Activated B cell treated with CpG ODN at 0.5 μM for 24 hours (primary cell): ENCODE data around the gene ZSWIM9. TPM values are rescaled to one million over a fixed set of nuclear protein-coding genes. Genes with fewer than 3 reads are reported as not detected.

Experiments
- ATAC-seq: fragments of 200-7000 bp; cut with Tn5 transposase; one replicate; pipeline ENCODE4 v1.10.0; 2021; ENCODE audit warnings: low read depth, mild to moderate bottlenecking, moderate library complexity
- CTCF ChIA-PET: fragments of 350-600 bp; sonication (Branson Sonifier 250); formaldehyde crosslinking; loops from one replicate; lab custom pipeline; 2021; ENCODE audit warnings: antibody characterized with exemption; lab: Charles Lee
- POLR2A ChIA-PET: fragments of 350-600 bp; sonication (Branson Sonifier 250); formaldehyde crosslinking; loops from one replicate; lab custom pipeline; 2021; ENCODE audit warnings: antibody characterized with exemption; lab: Charles Lee
- DNase-seq: peaks from one replicate; pipeline ENCODE4 v3.0.0; 2022
- H3K27ac Mint-ChIP-seq: one replicate; pipeline ENCODE4 v1.8.0; 2020; ENCODE audit warnings: mixed read lengths
- H3K27me3 Mint-ChIP-seq: one replicate; pipeline ENCODE4 v1.8.0; 2021; ENCODE audit warnings: mixed read lengths
- H3K36me3 Mint-ChIP-seq: one replicate; pipeline ENCODE4 v1.8.0; 2021; ENCODE audit warnings: low read depth, mixed read lengths
- H3K4me1 Mint-ChIP-seq: one replicate; pipeline ENCODE4 v1.8.0; 2021; ENCODE audit warnings: mixed read lengths
- H3K4me3 Mint-ChIP-seq: one replicate; pipeline ENCODE4 v1.8.0; 2020; ENCODE audit warnings: mild to moderate bottlenecking, mixed read lengths
- H3K9me3 Mint-ChIP-seq: one replicate; pipeline ENCODE4 v1.8.0; 2020; ENCODE audit warnings: mixed read lengths
- CTCF ChIP-seq: fragments of 200-600 bp; IDR thresholded peaks from one replicate; pipeline ENCODE4 v1.8.0; 2022; ENCODE audit warnings: antibody characterized with exemption, mild to moderate bottlenecking
- intact Hi-C: fragments of 100-400 bp; cut with micrococcal nuclease; formaldehyde crosslinking; loops from one replicate; pipeline ENCODE4 v1.15.1; 2024
- total RNA-seq: library from RNA; stranded (reverse); gene quantifications from 2 replicates; pipeline ENCODE4 v1.2.3, GENCODE V29; 2022

The ZSWIM9 gene
- 5.7 and 8.6 TPM in 2 replicates for total RNA-seq

- no peaks in the 10 kb centered on the region for H3K9me3 Mint-ChIP-seq
- no peaks in the 10 kb centered on the region for H3K27me3 Mint-ChIP-seq
- peaks cover 21% of the 10 kb centered on the region for H3K4me1 Mint-ChIP-seq
- DNase-seq (peak; percentile 93), ATAC-seq (peak; percentile 83)
- TF ChIP-seq CTCF, result no peak
- peak within 1 kb of the TSS; percentile 100 for H3K4me3 Mint-ChIP-seq
- peaks cover 37% of the 10 kb centered on the region for H3K36me3 Mint-ChIP-seq
- intact Hi-C loops, result loop anchor here (1.0 to 2.0 kb wide), 6 partner anchors 34 to 343 kb away; partner anchors contain the start of genes CARD8 and SYNGR4
- H3K27ac Mint-ChIP-seq, result peak within 1 kb of the TSS; percentile 99
- ChIA-PET POLR2A (interaction anchor here (0.6 to 2.9 kb wide), 22 partner anchors 16 to 1881 kb away, joined by 3 to 32 read pairs (median 6); partner anchors contain the start of genes CARD8, SYNGR4 and TMEM143), CTCF (interaction anchor here (1.0 to 1.3 kb wide), 2 partner anchors 17 to 24 kb away, joined by 3 to 4 read pairs; no protein-coding TSS in a partner anchor)
Observed at GRCh38 chr19:48169939-48170803, at the start of gene ZSWIM9, which contains the start of gene LIG1. TSS of gene ZSWIM9 (plus strand) at chr19:48170680. CDS start at chr19:48171803, 1,123 bp downstream. TSS of gene LIG1 (minus strand) at chr19:48170344. CDS start at chr19:48165566, 4,778 bp downstream.

- Mint-ChIP-seq H3K4me3 (no peak overlapping the region), H3K9me3 (peaks cover 5% of the 10 kb centered on the region), H3K27ac (no peak overlapping the region), H3K36me3 (peaks cover 69% of the 10 kb centered on the region), H3K27me3 (no peaks in the 10 kb centered on the region), H3K4me1 (peaks cover 20% of the 10 kb centered on the region)
- no peak for DNase-seq
- ATAC-seq, result no peak
- no peak for TF ChIP-seq CTCF
- ChIA-PET CTCF (interaction anchor here (1.7 kb wide), 1 partner anchor 10 kb away, joined by 6 read pairs; the partner anchor contains the start of gene PLA2G4C), POLR2A (no interaction called here)
- intact Hi-C loops, result no loop called here
Observed at GRCh38 chr19:48121066-48121465, 49.4 kb upstream of the ZSWIM9 start.

GRCh38 chr19:48121909-48122371 lies 48.5 kb upstream of the ZSWIM9 start:
- ChIA-PET CTCF (interaction anchor here (1.7 kb wide), 1 partner anchor 11 kb away, joined by 6 read pairs; the partner anchor contains the start of gene PLA2G4C), POLR2A (interaction anchor here (0.6 to 1.2 kb wide), 3 partner anchors 11 to 37 kb away, joined by 4 to 6 read pairs (median 4); partner anchors contain the start of gene PLA2G4C)
- TF ChIP-seq CTCF, result no peak
- peaks cover 20% of the 10 kb centered on the region for H3K4me1 Mint-ChIP-seq
- H3K27me3 Mint-ChIP-seq, result no peaks in the 10 kb centered on the region
- H3K9me3 Mint-ChIP-seq, result peaks cover 5% of the 10 kb centered on the region
- intact Hi-C loops, result loop anchor here (1.0 kb wide), 1 partner anchor 16 kb away; no protein-coding TSS in a partner anchor
- H3K36me3 Mint-ChIP-seq, result peaks cover 72% of the 10 kb centered on the region
- peak overlapping the region; percentile 78 for H3K27ac Mint-ChIP-seq
- DNase-seq, result no peak
- no peak overlapping the region for H3K4me3 Mint-ChIP-seq
- ATAC-seq, result peak; percentile 45

- H3K27me3 Mint-ChIP-seq, result no peaks in the 10 kb centered on the region
- ChIA-PET POLR2A (interaction anchor here (0.6 to 1.2 kb wide), 3 partner anchors 12 to 36 kb away, joined by 4 to 6 read pairs (median 4); partner anchors contain the start of gene PLA2G4C), CTCF (interaction anchor here (0.6 to 1.7 kb wide), 2 partner anchors 12 to 27 kb away, joined by 4 to 6 read pairs; partner anchors contain the start of gene PLA2G4C)
- DNase-seq (no peak), ATAC-seq (no peak)
- intact Hi-C loops, result loop anchor here (1.0 kb wide), 1 partner anchor 16 kb away; no protein-coding TSS in a partner anchor
- no peak overlapping the region for H3K4me3 Mint-ChIP-seq
- peak overlapping the region; percentile 78 for H3K27ac Mint-ChIP-seq
- H3K4me1 Mint-ChIP-seq, result peaks cover 20% of the 10 kb centered on the region
- H3K9me3 Mint-ChIP-seq, result peaks cover 5% of the 10 kb centered on the region
- H3K36me3 Mint-ChIP-seq, result peaks cover 73% of the 10 kb centered on the region
- no peak for TF ChIP-seq CTCF
Observed at GRCh38 chr19:48122421-48122820, 48.1 kb upstream of the ZSWIM9 start.
